GM21367 (cell line): ENCODE measurements around the gene AGAP1.
"Not testable (repeated sequence)": the region's sequence is repeated elsewhere in the genome, so short reads cannot be mapped to it uniquely, and the experiment has no call there.

ENCODE experiments used
- ATAC-seq: cut with Tn5 transposase; IDR thresholded peaks from one replicate; pipeline ENCODE4 v1.9.1; 2021; ENCODE audit not compliant: unreplicated experiment

AGAP1 gene

DNA sequence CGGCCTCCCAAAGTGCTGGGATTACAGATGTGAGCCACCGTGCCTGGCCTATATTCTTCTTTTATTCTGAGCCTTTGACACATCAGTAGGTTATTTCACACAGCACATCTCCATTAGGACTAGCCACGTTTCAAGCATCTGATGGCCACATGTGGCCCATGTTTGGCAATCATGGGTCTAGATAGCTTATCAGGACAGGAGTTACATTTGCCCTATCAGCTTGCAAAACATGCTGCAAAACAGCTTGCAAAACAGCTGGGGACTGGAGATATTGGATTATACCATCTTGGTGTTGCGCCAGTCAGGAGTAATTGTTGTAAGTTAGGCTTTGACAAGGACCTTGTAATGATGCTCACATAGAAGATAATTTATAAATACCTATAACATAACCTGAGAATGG, 579.4 kb downstream of the AGAP1 start:
- ATAC-seq, result no peak

DNA sequence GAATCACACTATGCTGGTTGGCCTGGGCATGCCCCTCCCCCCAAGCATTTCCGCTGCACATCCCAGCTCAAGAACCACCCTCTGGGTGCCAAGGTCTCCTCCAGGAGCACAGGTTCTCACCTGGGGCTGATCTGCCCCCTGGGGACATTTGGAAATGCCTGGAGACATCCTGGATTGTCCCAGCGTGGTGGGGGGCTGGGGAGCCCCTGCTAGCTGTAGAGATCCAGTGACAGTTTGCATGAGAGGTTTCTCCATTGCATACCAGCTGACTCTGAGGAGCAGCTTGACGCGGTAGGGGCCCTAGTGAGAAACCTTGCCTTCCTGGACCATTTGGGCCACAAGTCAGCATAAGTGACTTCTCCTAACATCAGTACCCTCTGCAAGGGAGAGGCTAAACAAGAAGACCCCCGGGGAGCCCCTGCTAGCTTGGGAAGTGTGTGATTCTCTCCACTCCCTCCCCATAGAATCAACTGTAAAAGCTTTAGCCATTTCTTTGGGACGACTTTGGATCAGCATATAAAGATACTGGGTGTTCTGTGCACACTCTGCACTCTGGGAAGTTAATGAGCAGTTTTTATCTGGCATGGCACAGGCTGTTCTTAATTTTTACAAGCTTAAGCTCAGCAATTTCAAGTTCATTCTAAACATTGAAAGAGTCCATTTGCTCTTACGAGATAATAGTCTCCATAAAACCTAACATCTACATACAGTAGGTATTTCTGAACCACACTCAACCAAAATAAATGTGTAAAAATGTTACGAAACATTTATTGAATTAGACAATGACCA, 580.2 kb downstream of the AGAP1 start:
- no peak for ATAC-seq

DNA sequence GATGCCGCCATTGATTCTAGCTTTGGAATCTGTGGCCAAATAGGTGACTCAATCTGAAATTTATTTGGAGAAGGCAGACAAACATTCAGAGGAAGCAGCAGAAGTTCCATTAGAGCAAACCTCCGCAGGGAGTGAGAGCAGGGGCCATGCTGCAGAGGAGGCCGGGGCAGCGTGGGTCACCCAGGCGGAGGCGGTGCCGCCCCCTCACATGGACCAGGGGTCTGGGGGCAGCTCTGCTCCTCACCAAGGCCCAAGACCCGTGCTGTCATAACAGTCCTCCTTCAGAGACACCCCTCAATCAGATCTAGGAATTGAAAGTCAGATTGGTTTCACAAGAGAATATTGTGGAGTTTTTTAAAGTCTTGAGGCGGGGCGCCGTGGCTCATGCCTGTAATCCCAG, 582.0 kb downstream of the AGAP1 start:
- ATAC-seq, result no peak

- ATAC-seq, result no peak
These were observed 584.7 kb downstream of the AGAP1 start for GRCh38 chr2:236078297-236079255.

DNA sequence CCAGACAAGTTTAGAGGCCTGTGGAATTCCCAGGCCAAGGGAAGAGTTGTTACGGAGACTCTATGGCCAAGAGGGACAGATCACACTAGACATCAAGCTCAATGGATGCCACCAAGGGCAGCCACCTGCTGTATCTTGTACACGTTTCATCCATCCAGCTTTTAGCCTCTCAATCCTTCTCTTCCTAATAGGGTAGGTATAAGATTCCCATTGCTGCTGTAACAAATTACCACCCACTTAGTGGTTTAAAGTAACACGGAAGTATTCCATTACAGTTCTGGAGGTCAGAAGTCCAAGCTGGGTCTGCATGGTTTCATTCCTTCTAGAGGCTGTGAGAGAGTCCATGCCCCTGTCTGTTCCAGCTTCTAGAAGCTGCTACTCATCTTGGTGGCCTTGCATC, 586.6 kb downstream of the AGAP1 start:
- ATAC-seq, result no peak

DNA sequence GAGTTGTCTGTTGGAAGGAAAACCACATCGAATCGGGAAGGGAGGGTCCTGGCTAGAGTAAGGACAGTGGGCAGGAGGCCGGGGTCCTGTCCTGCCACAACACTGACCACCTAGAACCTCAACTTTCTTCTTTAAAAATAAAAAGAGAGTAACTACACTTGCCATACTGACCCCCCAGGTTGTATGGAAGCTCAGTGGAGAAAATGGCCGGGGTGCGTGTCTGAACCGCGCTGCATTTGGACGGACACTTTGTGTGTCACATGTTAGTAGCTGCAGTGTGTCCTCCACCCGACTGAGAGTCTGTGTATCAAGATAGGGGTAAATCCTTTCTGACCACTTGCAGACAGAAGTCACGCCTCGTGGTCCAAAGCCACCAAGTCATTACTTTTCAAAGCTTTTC, 587.3 kb downstream of the AGAP1 start:
- no peak for ATAC-seq

- ATAC-seq, result no peak
These were observed 588.2 kb downstream of the AGAP1 start for GRCh38 chr2:236082061-236082460.

DNA sequence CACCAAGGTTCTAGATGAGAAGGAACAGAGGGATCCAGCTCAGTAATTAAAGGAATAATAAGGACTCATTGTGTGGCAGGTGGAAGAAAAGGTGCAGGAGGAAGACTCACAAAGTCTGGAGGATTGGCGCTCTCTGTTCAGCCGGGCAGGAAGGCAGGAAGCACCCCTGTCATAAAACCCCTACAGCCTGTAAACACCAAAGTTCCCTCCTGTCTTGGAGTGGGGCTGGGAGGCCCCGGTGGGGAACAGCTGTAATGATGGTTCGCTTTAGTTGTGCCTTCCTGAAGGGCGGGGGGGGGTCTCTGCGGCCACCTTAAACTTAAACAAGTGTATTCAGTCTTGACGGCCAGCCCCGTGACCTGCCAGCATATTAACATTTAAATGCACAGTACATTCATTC, 590.1 kb downstream of the AGAP1 start:
- ATAC-seq, result no peak

GRCh38 chr2:236085211-236085610, 591.4 kb downstream of the AGAP1 start:
- no peak for ATAC-seq

DNA sequence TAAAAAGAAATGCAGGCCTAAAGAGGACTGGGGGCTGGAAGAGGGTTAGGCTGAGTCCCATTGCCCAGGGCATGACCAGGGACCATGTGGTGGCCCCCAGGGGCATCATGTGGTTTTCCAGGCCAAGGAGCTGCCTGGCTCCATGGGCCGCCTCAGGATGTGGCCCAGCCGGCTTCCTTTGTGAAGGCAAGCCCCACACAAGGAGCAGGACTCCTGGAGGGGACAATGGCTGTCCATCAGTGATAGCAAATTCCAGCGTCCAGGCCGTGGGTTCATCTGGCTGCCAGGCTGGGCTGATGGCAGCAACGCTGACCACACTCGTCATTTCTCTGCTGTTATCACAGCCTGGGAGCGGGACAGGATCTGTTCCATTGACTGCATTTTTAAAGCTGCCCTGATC, 591.8 kb downstream of the AGAP1 start:
- no peak for ATAC-seq

DNA sequence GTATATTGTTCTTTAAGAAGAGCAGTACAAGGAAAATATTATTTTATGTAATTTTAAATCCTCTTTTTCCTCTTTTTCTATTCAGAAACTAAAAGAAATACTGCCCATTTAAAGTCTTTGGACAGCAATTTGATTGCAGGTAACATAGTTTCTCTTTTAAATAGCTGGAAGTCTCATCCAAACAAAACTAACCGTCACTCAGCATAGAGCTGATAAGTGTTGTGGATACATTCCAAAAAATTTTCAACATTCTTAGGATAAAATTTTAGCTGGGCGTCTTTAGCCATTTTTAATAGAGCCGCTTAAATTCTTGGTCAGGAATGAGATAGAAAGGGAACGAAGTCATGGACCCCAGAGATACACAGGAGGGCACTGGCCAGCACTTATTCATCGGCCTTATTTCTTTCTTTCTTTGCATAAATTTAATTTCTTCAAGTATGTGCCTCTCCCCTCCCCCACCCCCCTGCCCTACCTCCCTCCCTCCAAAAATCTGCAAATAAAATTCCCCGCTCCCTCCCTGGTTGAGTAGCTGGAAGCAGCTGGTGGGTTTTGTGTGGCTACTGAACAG, 592.6 kb downstream of the AGAP1 start:
- ATAC-seq, result no peak

GRCh38 chr2:236086971-236087465, 593.2 kb downstream of the AGAP1 start:
- ATAC-seq, result no peak

DNA sequence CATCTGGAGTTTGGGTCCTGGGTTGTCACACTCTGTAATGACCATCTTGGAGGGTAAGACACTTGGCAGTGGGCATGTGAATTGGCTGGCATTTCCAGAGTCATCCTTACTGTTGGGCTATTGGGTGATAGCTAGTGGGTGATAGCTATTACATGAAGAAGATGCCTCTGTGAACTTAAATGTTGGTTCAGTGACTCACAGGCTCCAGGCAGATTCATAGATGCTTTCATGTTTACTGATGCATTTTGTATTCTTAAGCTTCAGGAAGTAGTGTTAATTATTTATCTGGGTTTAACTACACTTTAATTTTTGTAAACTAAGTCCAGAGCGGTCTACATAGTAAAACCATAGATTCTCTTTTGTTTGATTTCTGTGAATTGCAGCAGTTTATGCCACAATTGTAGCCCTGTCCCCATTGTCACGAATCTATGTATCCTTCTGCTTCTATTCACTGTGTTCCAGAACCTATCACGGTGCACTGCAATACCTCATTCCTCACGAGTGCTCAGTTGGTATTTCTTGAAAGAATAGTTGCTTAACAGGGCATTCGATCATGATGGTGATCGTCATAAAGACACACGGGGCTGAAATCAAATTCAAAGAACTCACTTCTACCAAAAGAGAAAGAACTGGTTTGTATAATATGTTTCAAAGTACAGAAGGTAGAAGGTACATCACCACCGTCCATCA, 594.7 kb downstream of the AGAP1 start:
- no peak for ATAC-seq

GRCh38 chr2:236089271-236090026, 595.6 kb downstream of the AGAP1 start:
- ATAC-seq, result no peak

GRCh38 chr2:236090027-236090382, 596.2 kb downstream of the AGAP1 start:
- ATAC-seq, result no peak

GRCh38 chr2:236090826-236091225, 597.0 kb downstream of the AGAP1 start:
- not testable (repeated sequence) for ATAC-seq

GRCh38 chr2:236092714-236093113, 598.9 kb downstream of the AGAP1 start:
- no peak for ATAC-seq

DNA sequence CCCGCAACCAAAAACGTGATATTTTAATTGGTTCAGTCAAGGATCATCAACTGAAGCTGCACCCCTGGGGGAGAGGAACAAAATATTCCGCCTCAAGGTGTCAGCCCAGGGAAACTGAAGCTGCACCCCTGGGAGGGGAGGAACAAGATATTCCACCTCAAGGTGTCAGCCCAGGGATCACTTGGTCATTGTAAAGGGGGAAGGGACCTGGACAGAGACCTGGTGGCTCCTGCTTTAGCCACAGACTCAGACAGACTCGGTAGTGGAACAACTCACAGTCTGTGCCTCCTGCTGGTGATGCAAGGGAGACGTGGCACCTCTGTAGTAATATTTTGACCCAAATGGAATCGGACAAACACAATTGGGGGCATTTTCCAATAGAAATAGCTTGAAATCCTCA, 599.3 kb downstream of the AGAP1 start:
- ATAC-seq, result no peak

GRCh38 chr2:236095504-236095903, 601.7 kb downstream of the AGAP1 start:
- no peak for ATAC-seq

DNA sequence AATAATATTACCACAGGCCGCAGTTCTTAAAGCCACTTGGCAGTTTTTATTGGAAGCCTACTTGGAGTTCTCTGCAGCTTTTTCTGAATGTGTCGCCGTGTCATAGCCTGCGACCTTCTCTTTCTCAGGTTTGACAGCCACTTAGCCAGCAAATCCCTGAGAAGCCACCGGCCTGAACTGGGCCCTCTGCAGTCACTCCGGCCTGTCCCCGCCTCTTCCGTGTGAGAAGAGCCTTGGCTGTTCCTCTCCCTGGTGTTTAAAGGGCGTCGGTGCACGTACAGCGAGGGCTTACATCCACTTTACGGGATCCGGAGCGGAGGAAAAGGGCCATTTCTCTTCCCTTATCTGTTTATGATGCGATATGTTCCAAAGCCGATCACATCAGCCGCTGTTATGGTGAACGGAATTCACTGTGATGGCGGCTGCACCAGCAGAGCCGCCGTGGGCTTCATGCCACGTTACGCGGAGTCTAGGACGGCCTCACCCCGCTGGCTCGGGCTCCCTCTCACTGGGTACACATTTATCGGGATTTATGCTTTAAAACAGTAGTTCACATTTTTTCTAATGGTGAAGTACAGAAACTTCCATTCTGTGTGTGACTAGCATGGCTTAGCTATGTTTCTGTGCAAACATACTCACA, 607.6 kb downstream of the AGAP1 start:
- ATAC-seq, result no peak
